Measurements from ENCODE around the gene NDUFS2.

Gene NDUFS2

DNA sequence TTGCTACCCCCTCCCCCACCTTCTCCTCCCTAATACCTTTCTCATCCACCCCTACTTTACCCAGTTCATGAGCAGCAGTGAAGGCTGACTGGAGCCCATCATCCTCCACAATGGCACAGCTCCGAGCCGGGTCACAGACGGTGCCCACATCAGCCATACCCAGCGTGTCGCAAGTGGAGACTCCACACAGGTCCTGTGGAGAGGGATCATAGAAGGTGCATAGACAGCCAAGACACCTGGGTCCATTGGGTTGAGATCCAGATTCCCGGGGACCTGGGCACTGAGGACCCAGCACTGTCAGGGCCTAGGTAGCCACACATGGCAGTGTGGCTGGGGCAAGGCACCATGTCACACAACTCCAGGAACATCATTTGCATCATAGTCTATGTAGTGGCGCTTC, 6.1 kb upstream of the NDUFS2 start:
- no peak for DNase-seq (ENCODE audit: low read depth)

DNA sequence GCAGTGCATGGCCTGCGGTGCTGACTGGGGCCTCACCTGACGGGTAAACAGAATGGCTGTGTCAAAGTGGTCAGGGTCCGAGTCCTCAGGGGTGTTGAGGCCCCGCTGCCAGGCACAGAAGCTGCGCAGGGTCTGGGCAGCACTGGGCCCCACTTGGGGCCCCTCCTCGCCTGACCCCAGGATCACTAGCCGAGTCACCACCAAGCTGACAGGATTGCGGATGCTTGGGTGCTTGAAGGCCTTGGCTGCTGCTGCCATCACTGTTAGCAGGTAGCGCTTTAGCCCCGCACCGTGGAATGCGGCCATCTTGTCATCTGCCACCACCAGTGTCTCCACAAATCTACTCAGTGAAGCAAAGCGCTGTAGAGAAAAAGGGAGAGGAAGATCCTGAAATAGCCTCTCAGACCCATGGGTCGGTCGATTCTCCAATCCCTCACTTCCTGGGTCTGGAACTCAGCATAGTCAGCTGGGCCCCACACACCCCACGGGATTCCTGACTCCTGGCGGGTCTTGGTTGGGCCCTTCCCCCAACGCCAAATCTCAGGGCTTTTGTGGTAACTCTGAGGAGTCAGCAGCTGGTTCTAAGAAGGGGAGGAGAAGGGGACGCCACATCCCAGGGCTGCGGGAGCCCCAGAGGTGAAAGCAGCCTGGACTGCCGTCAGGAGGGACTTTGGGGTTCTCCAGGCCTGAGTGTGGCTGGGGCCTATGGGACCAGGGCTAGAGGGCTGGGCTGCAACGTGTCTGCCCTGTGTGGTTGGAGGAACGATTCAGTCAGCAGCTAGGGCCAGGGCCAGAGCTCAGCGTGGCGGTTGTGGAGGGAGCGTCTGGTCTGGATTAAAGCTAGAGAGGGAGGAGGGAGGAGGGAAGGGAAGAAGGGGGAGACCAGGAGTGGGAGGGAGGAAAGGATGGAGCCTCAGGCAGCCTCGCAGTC, 5.4 kb upstream of the NDUFS2 start:
- peak; percentile 30 for DNase-seq (ENCODE audit: low read depth)

DNA sequence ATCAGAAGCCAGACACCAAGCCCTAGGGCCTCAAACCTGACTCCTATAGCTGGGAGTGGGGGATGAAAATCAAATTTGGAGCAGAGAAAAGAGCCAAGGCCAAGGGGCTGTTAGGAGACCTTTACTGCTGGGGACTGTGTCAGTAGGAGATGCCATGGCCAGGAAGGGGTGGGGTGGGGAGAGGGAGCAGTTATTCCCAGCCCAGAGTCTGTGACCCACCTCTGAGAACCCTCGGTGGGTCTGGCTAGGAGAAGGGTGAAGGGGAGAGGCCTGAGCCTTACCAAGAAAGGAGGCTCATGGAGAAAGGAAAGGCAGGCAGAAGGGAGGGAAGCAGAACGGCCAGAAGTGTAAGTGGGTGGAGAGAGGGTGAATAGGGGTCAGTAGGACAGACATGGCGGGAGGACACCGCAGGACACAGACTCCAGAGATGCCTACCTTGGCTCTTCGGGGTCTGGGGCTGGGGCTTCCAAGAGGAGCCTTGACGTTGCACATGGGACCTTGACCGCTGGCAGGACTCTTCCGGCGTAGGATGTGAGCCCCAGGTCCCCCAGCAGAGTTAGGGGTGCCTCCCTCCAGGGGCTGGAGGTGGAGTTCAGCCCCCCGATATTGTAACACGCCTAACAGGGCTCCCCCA, 4.5 kb upstream of the NDUFS2 start:
- no peak for DNase-seq (ENCODE audit: low read depth)

DNA sequence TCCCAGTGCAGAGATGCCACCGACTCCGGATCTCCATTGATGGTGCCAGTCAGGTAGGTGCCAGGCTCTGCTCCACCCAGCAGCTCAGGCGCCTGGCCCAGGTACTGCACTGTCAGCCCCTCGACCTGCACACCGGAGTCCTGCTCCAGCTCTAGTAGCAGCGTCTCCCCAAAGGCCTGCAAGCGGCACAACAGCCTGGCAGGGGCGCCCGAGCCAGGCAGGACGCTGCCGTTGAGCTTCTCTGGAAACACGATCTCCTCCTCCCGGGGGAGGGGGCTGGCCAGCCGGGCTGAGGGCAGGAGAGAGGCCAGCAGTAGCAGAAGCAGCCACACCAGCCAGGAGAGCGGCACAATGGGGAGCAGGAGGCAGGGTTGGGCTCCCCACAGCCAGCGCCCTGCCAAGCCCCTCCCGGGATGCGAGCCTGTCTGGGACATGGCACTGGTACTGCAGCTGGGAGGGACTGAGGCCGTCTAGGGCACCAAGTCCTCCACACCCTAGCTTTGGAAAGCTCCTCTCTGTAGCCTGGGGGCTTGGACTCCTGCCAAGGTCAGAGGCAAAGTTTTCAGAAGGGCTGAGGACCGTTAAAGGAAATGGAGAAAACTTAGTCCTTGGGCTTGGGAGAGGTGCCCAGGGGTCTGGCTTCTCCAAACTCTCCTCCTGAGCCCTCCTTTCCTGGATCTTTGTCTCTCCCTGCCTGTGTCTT, 3.8 kb upstream of the NDUFS2 start:
- peak; percentile 48 for DNase-seq (ENCODE audit: low read depth)

GRCh38 chr1:161198897-161199431, 3.2 kb upstream of the NDUFS2 start, which contains the start of gene ADAMTS4:
TSS of gene ADAMTS4 (minus strand) at chr1:161199054. CDS start at chr1:161198627, 427 bp downstream.
- peak; percentile 65 for DNase-seq (ENCODE audit: low read depth)

GRCh38 chr1:161199506-161200139, 2.5 kb upstream of the NDUFS2 start:
- no peak for DNase-seq (ENCODE audit: low read depth)

GRCh38 chr1:161200421-161200991, 1.7 kb upstream of the NDUFS2 start:
- no peak for DNase-seq (ENCODE audit: low read depth)

GRCh38 chr1:161200992-161201835, 953 bp upstream of the NDUFS2 start:
- peak; percentile 92 for DNase-seq (ENCODE audit: low read depth)

DNA sequence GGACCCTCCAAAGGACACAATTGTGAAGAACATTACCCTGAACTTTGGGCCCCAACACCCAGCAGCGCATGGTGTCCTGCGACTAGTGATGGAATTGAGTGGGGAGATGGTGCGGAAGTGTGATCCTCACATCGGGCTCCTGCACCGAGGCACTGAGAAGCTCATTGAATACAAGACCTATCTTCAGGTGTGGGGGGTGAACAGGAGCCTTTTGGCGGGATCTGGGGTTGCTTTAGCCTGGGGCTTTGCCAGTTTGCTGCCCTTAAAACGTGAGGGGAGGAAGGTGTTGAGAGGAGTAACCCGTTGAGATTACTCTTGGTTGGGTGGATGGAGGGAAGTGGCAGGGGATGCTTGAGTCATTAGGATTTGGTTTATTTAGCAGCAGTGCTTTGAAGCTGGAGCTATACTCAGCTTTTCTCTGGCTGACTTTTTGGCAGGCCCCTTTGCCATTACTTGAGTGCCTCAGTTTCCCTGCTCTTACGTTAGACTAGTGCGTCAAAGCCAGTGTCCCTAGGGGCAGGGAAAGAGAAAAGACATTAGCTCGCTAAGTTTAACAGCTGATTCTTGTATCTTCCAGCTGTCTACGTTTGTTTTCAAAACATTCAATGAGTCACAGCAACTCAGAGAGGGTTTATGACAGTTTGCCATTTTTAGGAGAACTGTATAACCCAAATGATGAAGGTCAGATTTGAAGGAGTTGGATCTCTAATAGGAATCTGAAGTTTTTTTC, 4.4 kb downstream of the NDUFS2 start:
- DNase-seq (ENCODE audit: low read depth): no peak

- DNase-seq (ENCODE audit: low read depth): no peak
These were observed 5.0 kb downstream of the NDUFS2 start for GRCh38 chr1:161207173-161207572.

- DNase-seq (ENCODE audit: low read depth): peak; percentile 86
These were observed 7.7 kb downstream of the NDUFS2 start for GRCh38 chr1:161209790-161210409.

DNA sequence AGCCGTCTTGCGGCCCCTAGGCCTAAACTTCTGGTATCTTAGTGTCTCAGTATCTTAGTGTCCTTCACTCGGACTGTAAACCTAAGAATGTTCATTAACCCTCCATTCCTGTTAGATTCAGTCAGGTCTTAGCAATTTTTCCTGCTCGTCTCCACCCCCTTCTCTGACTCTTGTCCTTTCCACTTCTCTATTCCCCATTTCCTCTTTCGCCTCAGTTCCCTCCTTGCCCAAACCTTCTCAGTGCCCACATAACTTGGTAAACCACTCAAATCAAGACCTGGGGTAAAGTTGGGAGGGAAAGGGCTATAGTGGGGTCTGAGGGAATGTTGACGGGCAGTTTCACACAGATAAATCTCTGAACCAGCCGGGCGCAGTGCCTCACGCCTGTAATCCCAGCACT, 12.2 kb downstream of the NDUFS2 start:
- no peak for DNase-seq (ENCODE audit: low read depth)

GRCh38 chr1:161215076-161215475, 12.9 kb downstream of the NDUFS2 start, which contains the start of gene FCER1G:
TSS of gene FCER1G (plus strand) at chr1:161215295. CDS start at chr1:161215322, 27 bp downstream.
- no peak for DNase-seq (ENCODE audit: low read depth)

- peak; percentile 90 for DNase-seq (ENCODE audit: low read depth)
These were observed 15.0 kb downstream of the NDUFS2 start for GRCh38 chr1:161216945-161217712.

GRCh38 chr1:161217831-161218230, 15.7 kb downstream of the NDUFS2 start:
- DNase-seq (ENCODE audit: low read depth): no peak

- DNase-seq (ENCODE audit: low read depth): no peak
These were observed 16.3 kb downstream of the NDUFS2 start for GRCh38 chr1:161218301-161219077.

DNA sequence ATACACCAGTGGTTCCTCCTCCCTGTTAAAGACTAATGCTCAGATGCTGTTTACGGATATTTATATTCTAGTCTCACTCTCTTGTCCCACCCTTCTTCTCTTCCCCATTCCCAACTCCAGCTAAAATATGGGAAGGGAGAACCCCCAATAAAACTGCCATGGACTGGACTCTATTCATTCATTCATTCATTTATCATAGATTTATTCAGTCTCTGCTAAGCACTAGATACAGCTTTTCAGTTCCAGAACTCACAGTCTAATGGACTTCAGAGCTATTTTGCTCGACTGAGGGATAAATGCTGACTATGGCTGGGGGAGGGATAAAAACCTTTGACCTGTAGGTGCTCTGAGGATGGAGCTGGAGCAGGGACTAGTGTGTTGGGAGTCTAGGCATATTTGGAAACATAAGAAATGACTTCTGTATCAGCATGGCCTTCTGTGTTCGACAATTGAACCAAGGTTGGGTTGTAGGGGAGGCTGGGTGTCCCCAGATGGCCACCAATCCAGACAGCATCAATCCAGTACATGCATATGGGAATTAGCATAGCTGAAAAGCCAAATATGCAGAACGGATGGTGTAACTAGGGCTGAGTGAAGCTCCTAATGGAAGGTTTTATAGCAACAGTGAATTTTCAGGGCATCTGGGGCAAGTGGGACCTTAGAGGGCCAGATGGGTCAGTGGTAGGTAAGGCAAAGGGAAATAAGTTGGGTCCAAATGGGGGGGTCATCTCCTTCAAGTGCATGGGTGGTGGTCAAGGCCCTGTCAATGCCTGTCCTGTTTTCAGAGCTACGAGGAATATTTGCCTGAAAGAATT, 17.1 kb downstream of the NDUFS2 start:
- DNase-seq (ENCODE audit: low read depth): no peak

Measured in ELR (cell line).